ENCODE data around the gene BCKDHB.

DNA sequence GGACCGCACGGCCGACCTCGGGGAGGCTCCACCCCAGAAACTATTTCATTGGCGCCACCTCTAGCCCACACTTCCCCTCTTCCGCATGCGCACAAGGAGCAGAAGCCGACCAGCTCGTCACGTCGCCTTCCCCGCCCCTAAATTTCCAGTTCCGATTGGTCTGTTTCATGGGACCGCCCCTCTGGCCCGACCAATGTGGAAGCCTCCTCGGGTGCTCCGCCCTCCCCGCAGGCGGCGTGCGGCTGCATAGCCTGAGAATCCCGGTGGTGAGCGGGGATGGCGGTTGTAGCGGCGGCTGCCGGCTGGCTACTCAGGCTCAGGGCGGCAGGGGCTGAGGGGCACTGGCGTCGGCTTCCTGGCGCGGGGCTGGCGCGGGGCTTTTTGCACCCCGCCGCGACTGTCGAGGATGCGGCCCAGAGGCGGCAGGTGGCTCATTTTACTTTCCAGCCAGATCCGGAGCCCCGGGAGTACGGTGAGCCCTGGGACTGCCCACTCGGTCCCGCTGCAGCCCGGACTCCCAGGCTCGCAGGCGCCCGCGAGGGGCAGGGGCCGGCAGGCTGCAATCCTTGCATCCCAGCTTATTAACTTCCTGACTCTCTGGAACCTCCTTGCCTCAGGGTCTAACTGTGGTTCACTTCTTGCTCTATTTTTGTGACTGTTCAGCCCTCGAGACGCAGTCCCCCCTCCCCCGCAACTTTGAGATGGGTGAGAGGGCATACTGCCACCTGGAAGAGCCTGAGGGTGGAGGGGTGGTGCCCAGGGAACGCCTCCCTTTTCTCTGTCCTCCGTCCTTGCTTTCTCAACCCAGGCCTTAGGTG lies at the start of gene BCKDHB:
- TF ChIP-seq, protein P1, sequence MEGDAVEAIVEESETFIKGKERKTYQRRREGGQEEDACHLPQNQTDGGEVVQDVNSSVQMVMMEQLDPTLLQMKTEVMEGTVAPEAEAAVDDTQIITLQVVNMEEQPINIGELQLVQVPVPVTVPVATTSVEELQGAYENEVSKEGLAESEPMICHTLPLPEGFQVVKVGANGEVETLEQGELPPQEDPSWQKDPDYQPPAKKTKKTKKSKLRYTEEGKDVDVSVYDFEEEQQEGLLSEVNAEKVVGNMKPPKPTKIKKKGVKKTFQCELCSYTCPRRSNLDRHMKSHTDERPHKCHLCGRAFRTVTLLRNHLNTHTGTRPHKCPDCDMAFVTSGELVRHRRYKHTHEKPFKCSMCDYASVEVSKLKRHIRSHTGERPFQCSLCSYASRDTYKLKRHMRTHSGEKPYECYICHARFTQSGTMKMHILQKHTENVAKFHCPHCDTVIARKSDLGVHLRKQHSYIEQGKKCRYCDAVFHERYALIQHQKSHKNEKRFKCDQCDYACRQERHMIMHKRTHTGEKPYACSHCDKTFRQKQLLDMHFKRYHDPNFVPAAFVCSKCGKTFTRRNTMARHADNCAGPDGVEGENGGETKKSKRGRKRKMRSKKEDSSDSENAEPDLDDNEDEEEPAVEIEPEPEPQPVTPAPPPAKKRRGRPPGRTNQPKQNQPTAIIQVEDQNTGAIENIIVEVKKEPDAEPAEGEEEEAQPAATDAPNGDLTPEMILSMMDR (IDR thresholded peaks at IDR 0.05): peak in 1 of 6 experiments; percentile 13
- TF ChIP-seq POLR2A (IDR thresholded peaks at IDR 0.05): peak; percentile 72 to 95
